GM21423 (cell line): ENCODE measurements around the gene CCL2.
"Not testable (repeated sequence)": the region's sequence is repeated elsewhere in the genome, so short reads cannot be mapped to it uniquely, and the experiment has no call there.

Experiments
- ATAC-seq: cut with Tn5 transposase; IDR thresholded peaks from one replicate; pipeline ENCODE4 v1.9.1; 2021; ENCODE audit warnings: mild to moderate bottlenecking, moderate library complexity; ENCODE audit not compliant: unreplicated experiment

Gene CCL2

GRCh38 chr17:34254651-34255380 lies at the start of gene CCL2:
TSS of gene CCL2 (plus strand) at chr17:34255285. CDS start at chr17:34255350, 65 bp downstream.
- no peak for ATAC-seq

GRCh38 chr17:34205401-34205800 lies 49.7 kb upstream of the CCL2 start:
- ATAC-seq: no peak

GRCh38 chr17:34206569-34206968 lies 48.5 kb upstream of the CCL2 start:
- no peak for ATAC-seq

GRCh38 chr17:34207572-34207971 lies 47.5 kb upstream of the CCL2 start:
- ATAC-seq: no peak

- ATAC-seq: no peak
Measured at GRCh38 chr17:34218748-34219147, 36.3 kb upstream of the CCL2 start.

- ATAC-seq: no peak
Measured at GRCh38 chr17:34219405-34219804, 35.7 kb upstream of the CCL2 start.

GRCh38 chr17:34220045-34220751 lies 34.9 kb upstream of the CCL2 start:
- no peak for ATAC-seq

GRCh38 chr17:34220752-34221395 lies 34.2 kb upstream of the CCL2 start:
- no peak for ATAC-seq

- ATAC-seq: no peak
Measured at GRCh38 chr17:34221411-34221810, 33.7 kb upstream of the CCL2 start.

GRCh38 chr17:34222722-34223497 lies 32.2 kb upstream of the CCL2 start:
- ATAC-seq: no peak

- ATAC-seq: no peak
Measured at GRCh38 chr17:34225046-34225445, 30.0 kb upstream of the CCL2 start.

- no peak for ATAC-seq
Measured at GRCh38 chr17:34226011-34226743, 28.9 kb upstream of the CCL2 start.

GRCh38 chr17:34226744-34227034 lies 28.4 kb upstream of the CCL2 start:
- ATAC-seq: no peak

GRCh38 chr17:34227293-34227692 lies 27.8 kb upstream of the CCL2 start:
- ATAC-seq: not testable (repeated sequence)

GRCh38 chr17:34227707-34228106 lies 27.4 kb upstream of the CCL2 start:
- ATAC-seq: no peak

- no peak for ATAC-seq
Measured at GRCh38 chr17:34228781-34229180, 26.3 kb upstream of the CCL2 start.

GRCh38 chr17:34230342-34230741 lies 24.7 kb upstream of the CCL2 start:
- no peak for ATAC-seq

GRCh38 chr17:34234616-34235015 lies 20.5 kb upstream of the CCL2 start:
- ATAC-seq: no peak

GRCh38 chr17:34235389-34236028 lies 19.6 kb upstream of the CCL2 start:
- no peak for ATAC-seq

GRCh38 chr17:34236281-34236892 lies 18.7 kb upstream of the CCL2 start:
- no peak for ATAC-seq
